22Rv1 (cell line): Measurements from ENCODE around the gene FAM222A.

Experiments
- CTCF ChIP-seq: fragments of 450-650 bp; IDR thresholded peaks from 2 replicates; pipeline ENCODE4 v1.5.1; 2017; ENCODE audit warnings: mild to moderate bottlenecking
- ZFX ChIP-seq: fragments of 450-650 bp; IDR thresholded peaks from 2 replicates; pipeline ENCODE4 v1.6.1; 2017; ENCODE audit warnings: antibody characterized with exemption, borderline replicate concordance

DNA sequence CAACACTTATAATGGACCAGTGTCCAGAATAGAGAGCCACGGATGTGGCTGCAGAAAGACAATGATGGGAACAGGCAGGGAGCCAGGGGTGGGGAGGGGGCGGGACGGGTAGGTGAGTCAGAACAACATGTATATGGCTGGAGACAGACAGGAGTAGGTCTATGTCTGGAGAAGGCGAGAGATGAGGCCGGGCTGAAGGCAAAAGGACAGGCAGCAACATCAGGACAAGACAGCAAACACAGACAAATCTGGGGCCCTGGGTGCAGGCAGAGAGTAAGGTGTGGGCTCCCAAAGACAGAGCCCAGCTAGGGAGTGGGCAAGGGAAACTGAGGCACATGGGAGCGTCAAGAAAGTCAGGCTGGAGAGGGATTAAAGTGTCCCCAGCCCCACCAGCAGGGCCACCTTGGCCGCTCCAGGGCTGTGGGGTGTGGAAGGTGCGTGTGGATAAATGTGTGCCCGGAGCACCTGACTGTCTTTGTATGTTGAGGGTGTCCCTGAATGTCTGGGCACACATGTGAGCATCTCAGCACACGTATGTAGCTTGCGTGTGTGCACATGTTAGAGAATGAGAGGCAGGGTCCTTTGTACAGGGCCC is 44.1 kb downstream of the FAM222A start:
- TF ChIP-seq CTCF, result no peak
- no peak for TF ChIP-seq ZFX
